Transverse colon (tissue), 4 donors: ENCODE data around the gene DNAJB6. TPM values are rescaled to one million over a fixed set of nuclear protein-coding genes. Genes with fewer than 3 reads are reported as not detected.
A peak's percentile ranks its signal among the peaks of the same experiment; 100 is the strongest.
"Not testable (repeated sequence)": the region's sequence is repeated elsewhere in the genome, so short reads cannot be mapped to it uniquely, and the experiment has no call there.

Source experiments
- DNase-seq: peaks from one replicate; pipeline ENCODE4 v3.0.0-alpha.2; 2019
- H3K27ac ChIP-seq, 4 donors: fragments of 200-600 bp; sonication (generic); 2 replicates each; pipeline ENCODE4 v1.5.1; 2016 to 2018; ENCODE audit warnings: inconsistent platforms in 4 of 4
- H3K27me3 ChIP-seq: fragments of 200-600 bp; sonication (generic); 2 replicates; pipeline ENCODE4 v1.5.1; 2017; ENCODE audit warnings: inconsistent platforms
- H3K36me3 ChIP-seq, 4 donors: fragments of 200-600 bp; sonication (generic); 2 replicates each; pipeline ENCODE4 v1.5.1; 2017 to 2019; ENCODE audit warnings: inconsistent platforms in 4 of 4
- H3K4me1 ChIP-seq, 4 donors: fragments of 200-600 bp; sonication (generic); 2 replicates each; pipeline ENCODE4 v1.5.1; 2017 to 2020; ENCODE audit warnings: inconsistent platforms in 4 of 4
- H3K4me3 ChIP-seq, 4 donors: fragments of 200-600 bp; sonication (generic); 1 replicate in 1 of 4; 2 replicates in 3 of 4; pipeline versions ENCODE4 v1.5.1 to v1.6.1; 2017 to 2019; ENCODE audit warnings: inconsistent platforms in 4 of 4
- H3K9me3 ChIP-seq, 2 donors: fragments of 200-600 bp; sonication (generic); 2 replicates each; pipeline ENCODE4 v1.5.1; 2017 to 2019; ENCODE audit warnings: inconsistent platforms in 2 of 2
- CTCF ChIP-seq, 5 experiments: fragments of 200-600 bp in 3 of 5; fragments of 450-650 bp in 2 of 5; sonication (generic) in 3 of 5; IDR thresholded peaks; 1 replicate in 2 of 5; 2 replicates in 3 of 5; pipeline ENCODE4 v1.5.1; 2016 to 2017; ENCODE audit warnings: antibody characterized with exemption in 5 of 5, inconsistent platforms in 3 of 5, mild to moderate bottlenecking in 2 of 5, moderate library complexity in 1 of 5
- EP300 ChIP-seq: sonication (generic); formaldehyde crosslinking; IDR thresholded peaks from one replicate; pipeline ENCODE4 v1.6.1; 2017; ENCODE audit warnings: antibody characterized with exemption, low read depth
- POLR2A ChIP-seq: fragments of 450-650 bp; IDR thresholded peaks from one replicate; pipeline ENCODE4 v1.6.1; 2016; ENCODE audit warnings: antibody characterized with exemption, mild to moderate bottlenecking, moderate library complexity
- POLR2AphosphoS5 ChIP-seq, 3 donors: sonication (generic); formaldehyde crosslinking; IDR thresholded peaks; one replicate each; pipeline ENCODE4 v1.6.1; 2016; ENCODE audit warnings: antibody characterized with exemption in 3 of 3
- WGBS, 2 donors: methylation state at CpG; one replicate each; pipeline ENCODE4 v1.1.5; 2018; ENCODE audit warnings: low coverage in 1 of 2; 5-methylcytosine and 5-hydroxymethylcytosine counted together
- in situ Hi-C, 4 donors: fragments of 200-750 bp; cut with MboI; loops; one replicate each; pipeline versions ENCODE4 v1.15.0 to v1.15.1; 2017; ENCODE audit warnings: low sequenced_read_pairs in 3 of 4, low pct_ligation_motif_present in 1 of 4, low pct_unique_long_range_greater_than_20kb in 1 of 4
- intact Hi-C: fragments of 100-400 bp; cut with DNase I; formaldehyde crosslinking; loops from one replicate; pipeline ENCODE4 v1.15.1; 2023; ENCODE audit warnings: low total_unique reads
- total RNA-seq, 4 donors: library from RNA; depleted of rRNA; stranded (reverse); fragments of >200 nt; gene quantifications; one replicate each; pipeline ENCODE4 v1.1.0, GENCODE V29; 2016

The DNAJB6 gene
- total RNA-seq, 4 donors from 2014 or later, result 47.0 to 87.6 (median 60.5) TPM

GRCh38 chr7:157313645-157314044 is 23.2 kb upstream of the DNAJB6 start:
- no peaks in the 10 kb centered on the region for H3K36me3 ChIP-seq
- no peaks in the 10 kb centered on the region for H3K4me1 ChIP-seq
- no peak overlapping the region for H3K4me3 ChIP-seq
- 95% methylated on average over 15 of the region's 15 CpGs; no CpG with 5 or more reads in 1 of the 2 donors for WGBS, 2 donors
- no peak overlapping the region for H3K27ac ChIP-seq
- in situ Hi-C loops, result no loop called here
- no peaks in the 10 kb centered on the region for H3K9me3 ChIP-seq
- no peak for DNase-seq
- intact Hi-C loops, result no loop called here
- TF ChIP-seq POLR2AphosphoS5 (IDR thresholded peaks at IDR 0.05), result no peak
- TF ChIP-seq POLR2A, result no peak
- no peak for TF ChIP-seq EP300
- TF ChIP-seq CTCF (IDR thresholded peaks at IDR 0.05), result no peak
- no peaks in the 10 kb centered on the region for H3K27me3 ChIP-seq

- in situ Hi-C loops, result no loop called here
- WGBS, 2 donors, result 64% methylated on average over 14 of the region's 14 CpGs; no CpG with 5 or more reads in 1 of the 2 donors
- H3K27ac ChIP-seq, result peak overlapping the region in 1 of 4 donors; percentile 25
- H3K9me3 ChIP-seq, result no peaks in the 10 kb centered on the region
- H3K27me3 ChIP-seq, result no peaks in the 10 kb centered on the region
- intact Hi-C loops, result no loop called here
- no peak overlapping the region for H3K4me3 ChIP-seq
- no peaks in the 10 kb centered on the region for H3K4me1 ChIP-seq
- no peaks in the 10 kb centered on the region for H3K36me3 ChIP-seq
- peak; percentile 39 for DNase-seq
- TF ChIP-seq POLR2A, result no peak
- no peak for TF ChIP-seq CTCF (IDR thresholded peaks at IDR 0.05)
- TF ChIP-seq POLR2AphosphoS5 (IDR thresholded peaks at IDR 0.05), result no peak
- no peak for TF ChIP-seq EP300
Measured at GRCh38 chr7:157318015-157318706, 18.6 kb upstream of the DNAJB6 start.

GRCh38 chr7:157320608-157320980 is 16.2 kb upstream of the DNAJB6 start:
- DNase-seq, result no peak
- H3K27ac ChIP-seq, result peak overlapping the region in 1 of 4 donors; percentile 8
- TF ChIP-seq POLR2A, result no peak
- no peak for TF ChIP-seq EP300
- no peaks in the 10 kb centered on the region for H3K36me3 ChIP-seq
- WGBS, 2 donors, result 60 to 78% methylated on average over 1 to 4 of the region's 4 CpGs
- intact Hi-C loops (no loop called here), in situ Hi-C loops (no loop called here)
- H3K27me3 ChIP-seq, result no peaks in the 10 kb centered on the region
- H3K4me1 ChIP-seq, result no peaks in the 10 kb centered on the region
- no peaks in the 10 kb centered on the region for H3K9me3 ChIP-seq
- H3K4me3 ChIP-seq, result no peak overlapping the region

- no peak for DNase-seq
- Histone ChIP-seq H3K36me3 (no peaks in the 10 kb centered on the region), H3K27me3 (no peaks in the 10 kb centered on the region), H3K9me3 (no peaks in the 10 kb centered on the region), H3K4me3 (no peak overlapping the region), H3K4me1 (no peaks in the 10 kb centered on the region), H3K27ac (no peak overlapping the region)
- intact Hi-C loops (no loop called here), in situ Hi-C loops (no loop called here)
- WGBS, 2 donors, result 69 to 70% methylated on average over 4 of the region's 4 CpGs
- TF ChIP-seq CTCF (IDR thresholded peaks at IDR 0.05), result no peak
- TF ChIP-seq POLR2AphosphoS5 (IDR thresholded peaks at IDR 0.05), result no peak
- no peak for TF ChIP-seq POLR2A
- TF ChIP-seq EP300, result no peak
Measured at GRCh38 chr7:157323401-157323800, 13.4 kb upstream of the DNAJB6 start.

GRCh38 chr7:157329447-157329846 is 7.4 kb upstream of the DNAJB6 start:
- intact Hi-C loops, result no loop called here
- H3K4me1 ChIP-seq, result no peaks in the 10 kb centered on the region
- TF ChIP-seq POLR2A (no peak), CTCF (IDR thresholded peaks at IDR 0.05) (no peak), POLR2AphosphoS5 (IDR thresholded peaks at IDR 0.05) (no peak), EP300 (no peak)
- H3K36me3 ChIP-seq, result no peaks in the 10 kb centered on the region
- no peaks in the 10 kb centered on the region for H3K27me3 ChIP-seq
- no peak for DNase-seq
- H3K27ac ChIP-seq, result no peak overlapping the region
- in situ Hi-C loops, result no loop called here
- 78% methylated on average over 12 of the region's 12 CpGs; no CpG with 5 or more reads in 1 of the 2 donors for WGBS, 2 donors
- no peaks in the 10 kb centered on the region for H3K9me3 ChIP-seq
- no peak overlapping the region for H3K4me3 ChIP-seq

GRCh38 chr7:157330567-157330966 is 6.2 kb upstream of the DNAJB6 start:
- H3K9me3 ChIP-seq, result not testable (repeated sequence)

GRCh38 chr7:157331049-157331448 is 5.8 kb upstream of the DNAJB6 start:
- WGBS, 2 donors, result 68 to 73% methylated on average over 7 of the region's 7 CpGs
- H3K36me3 ChIP-seq, H3K9me3 ChIP-seq, H3K27ac ChIP-seq, in situ Hi-C loops, H3K27me3 ChIP-seq, H3K4me3 ChIP-seq, DNase-seq, intact Hi-C loops, H3K4me1 ChIP-seq: not testable (repeated sequence)

More at GRCh38 chr7:157330567-157330966, 6.2 kb upstream of the DNAJB6 start:
- H3K4me3 ChIP-seq, H3K27ac ChIP-seq, H3K27me3 ChIP-seq, in situ Hi-C loops, H3K4me1 ChIP-seq, intact Hi-C loops, H3K36me3 ChIP-seq, DNase-seq: not testable (repeated sequence)
- WGBS, 2 donors, result 67 to 80% methylated on average over 4 to 10 of the region's 10 CpGs
